GM12878 (cell line): ENCODE measurements around the gene HSPA2. TPM values are rescaled to one million over a fixed set of nuclear protein-coding genes. Genes with fewer than 3 reads are reported as not detected.

Source experiments
- IRF4 ChIP-seq: IDR thresholded peaks from 2 replicates; pipeline ENCODE4 v1.6.1; 2011; ENCODE audit warnings: low read depth, low read length
- LARP7 ChIP-seq: fragments of 450-650 bp; IDR thresholded peaks from 2 replicates; pipeline ENCODE4 v1.6.1; 2017; ENCODE audit warnings: mild to moderate bottlenecking
- MTA2 ChIP-seq: fragments of 450-650 bp; IDR thresholded peaks from 2 replicates; pipeline ENCODE4 v1.6.1; 2016; ENCODE audit warnings: low read depth, mild to moderate bottlenecking, moderate library complexity
- SIX5 ChIP-seq: IDR thresholded peaks from 2 replicates; pipeline ENCODE4 v1.6.1; 2011; ENCODE audit warnings: mild to moderate bottlenecking, low read depth, low read length, moderate library complexity; ENCODE audit not compliant: severe bottlenecking
- SREBF2 ChIP-seq: IDR thresholded peaks from 2 replicates; pipeline ENCODE4 v1.6.1; 2012; ENCODE audit warnings: mild to moderate bottlenecking, low read length
- TBL1XR1 ChIP-seq: IDR thresholded peaks from 2 replicates; pipeline ENCODE4 v1.6.1; 2012; ENCODE audit warnings: low read depth, low read length, improper control_type of control experiment
- TCF12 ChIP-seq: IDR thresholded peaks from 2 replicates; pipeline ENCODE4 v1.6.1; 2011; ENCODE audit warnings: low read depth, mild to moderate bottlenecking, low read length
- polyA plus RNA-seq, 11 experiments: library from polyadenylated mRNA; depleted of rRNA in 4 of 11; unstranded in 6 of 11; stranded (reverse) in 5 of 11; fragments of >200 nt; fragmentation: Nextera tagmentation in 4 of 11; fragmentation: Illumina TruSeq in 1 of 11; extraction: Ambion mirVana in 4 of 11; extraction: Trizol in 1 of 11; gene quantifications; 1 replicate in 1 of 11; 2 replicates in 10 of 11; pipeline versions ENCODE4 v1.2.1 to v1.2.3, GENCODE V29; 2011 to 2016; ENCODE audit warnings: inconsistent platforms in 2 of 11, missing spikeins in 2 of 11, low read depth in 1 of 11
- total RNA-seq, 4 experiments: library from RNA; depleted of rRNA in 3 of 4; stranded (reverse); fragments of >200 nt in 3 of 4; fragmentation: Illumina TruSeq in 1 of 4; extraction: Trizol in 1 of 4; gene quantifications; 2 replicates each; pipeline versions ENCODE4 v1.2.1 to v1.2.3, GENCODE V29; 2013 to 2021
- TF ChIP-seq, protein P1 (sequence below): fragments of 450-650 bp; formaldehyde crosslinking; IDR thresholded peaks from 2 replicates; pipeline ENCODE4 v1.4.0; 2022; ENCODE audit warnings: mild to moderate bottlenecking, moderate library complexity
- TF ChIP-seq, protein P2 (sequence below): IDR thresholded peaks from 2 replicates; pipeline ENCODE4 v1.6.1; 2011; ENCODE audit warnings: low read depth, low read length, improper control_type of control experiment, borderline replicate concordance
- TF ChIP-seq, protein P3 (sequence below): fragments of 450-650 bp; formaldehyde crosslinking; IDR thresholded peaks from 2 replicates; pipeline ENCODE4 v1.5.0; 2022; ENCODE audit warnings: mild to moderate bottlenecking, missing genetic modification characterization
- TF ChIP-seq, protein P4 (sequence below): fragments of 450-650 bp; IDR thresholded peaks from 2 replicates; pipeline ENCODE4 v1.6.1; 2017; ENCODE audit warnings: mild to moderate bottlenecking, low read depth, inconsistent platforms; ENCODE audit not compliant: poor library complexity, severe bottlenecking
- TF ChIP-seq, protein P5 (sequence below): fragments of 450-650 bp; IDR thresholded peaks from 2 replicates; pipeline ENCODE4 v1.6.1; 2018; ENCODE audit warnings: borderline replicate concordance, mild to moderate bottlenecking; ENCODE audit not compliant: partially characterized antibody

Gene HSPA2
- total and polyA plus RNA-seq, 10 of the 15 experiments (the other 5 are each of a cell fraction or from before 2014, with no cell fraction given) = 0.02 to 1.2 (median 0.65) TPM

DNA sequence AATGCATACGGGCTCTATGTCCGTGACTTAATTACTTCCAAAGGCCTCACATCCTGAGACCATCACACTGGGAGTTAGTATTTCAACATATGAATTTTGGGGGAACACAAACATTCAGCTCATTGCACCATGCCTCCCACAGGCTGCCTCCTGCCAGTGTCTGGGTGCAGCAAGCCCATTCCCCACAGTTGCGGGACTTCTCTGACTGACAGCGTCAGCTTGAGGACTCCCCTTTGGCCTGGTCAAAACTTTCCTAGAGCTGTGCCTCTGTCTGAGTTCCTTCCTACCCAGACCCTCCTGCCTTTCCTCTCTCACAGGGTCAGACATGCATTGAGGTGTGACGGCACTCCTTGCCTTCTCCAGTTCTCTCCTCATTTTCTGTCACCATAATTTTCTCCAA, 36.7 kb downstream of the HSPA2 start (continued):
- TF ChIP-seq, protein P1, sequence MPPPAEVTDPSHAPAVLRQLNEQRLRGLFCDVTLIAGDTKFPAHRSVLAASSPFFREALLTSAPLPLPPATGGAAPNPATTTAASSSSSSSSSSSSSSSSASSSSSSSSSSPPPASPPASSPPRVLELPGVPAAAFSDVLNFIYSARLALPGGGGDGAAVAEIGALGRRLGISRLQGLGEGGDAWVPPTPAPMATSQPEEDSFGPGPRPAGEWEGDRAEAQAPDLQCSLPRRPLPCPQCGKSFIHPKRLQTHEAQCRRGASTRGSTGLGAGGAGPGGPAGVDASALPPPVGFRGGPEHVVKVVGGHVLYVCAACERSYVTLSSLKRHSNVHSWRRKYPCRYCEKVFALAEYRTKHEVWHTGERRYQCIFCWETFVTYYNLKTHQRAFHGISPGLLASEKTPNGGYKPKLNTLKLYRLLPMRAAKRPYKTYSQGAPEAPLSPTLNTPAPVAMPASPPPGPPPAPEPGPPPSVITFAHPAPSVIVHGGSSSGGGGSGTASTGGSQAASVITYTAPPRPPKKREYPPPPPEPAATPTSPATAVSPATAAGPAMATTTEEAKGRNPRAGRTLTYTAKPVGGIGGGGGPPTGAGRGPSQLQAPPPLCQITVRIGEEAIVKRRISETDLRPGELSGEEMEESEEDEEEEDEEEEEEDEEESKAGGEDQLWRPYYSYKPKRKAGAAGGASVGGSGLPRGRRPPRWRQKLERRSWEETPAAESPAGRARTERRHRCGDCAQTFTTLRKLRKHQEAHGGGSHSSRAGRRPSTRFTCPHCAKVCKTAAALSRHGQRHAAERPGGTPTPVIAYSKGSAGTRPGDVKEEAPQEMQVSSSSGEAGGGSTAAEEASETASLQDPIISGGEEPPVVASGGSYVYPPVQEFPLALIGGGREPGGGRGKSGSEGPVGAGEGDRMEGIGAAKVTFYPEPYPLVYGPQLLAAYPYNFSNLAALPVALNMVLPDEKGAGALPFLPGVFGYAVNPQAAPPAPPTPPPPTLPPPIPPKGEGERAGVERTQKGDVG = no peak
- TF ChIP-seq, protein P2, sequence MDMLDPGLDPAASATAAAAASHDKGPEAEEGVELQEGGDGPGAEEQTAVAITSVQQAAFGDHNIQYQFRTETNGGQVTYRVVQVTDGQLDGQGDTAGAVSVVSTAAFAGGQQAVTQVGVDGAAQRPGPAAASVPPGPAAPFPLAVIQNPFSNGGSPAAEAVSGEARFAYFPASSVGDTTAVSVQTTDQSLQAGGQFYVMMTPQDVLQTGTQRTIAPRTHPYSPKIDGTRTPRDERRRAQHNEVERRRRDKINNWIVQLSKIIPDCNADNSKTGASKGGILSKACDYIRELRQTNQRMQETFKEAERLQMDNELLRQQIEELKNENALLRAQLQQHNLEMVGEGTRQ = no peak
- TF ChIP-seq IRF4 (no peak), MTA2 (no peak), SREBF2 (no peak), SIX5 (no peak), TCF12 (no peak), TBL1XR1 (no peak), LARP7 (no peak)
- TF ChIP-seq, protein P3, sequence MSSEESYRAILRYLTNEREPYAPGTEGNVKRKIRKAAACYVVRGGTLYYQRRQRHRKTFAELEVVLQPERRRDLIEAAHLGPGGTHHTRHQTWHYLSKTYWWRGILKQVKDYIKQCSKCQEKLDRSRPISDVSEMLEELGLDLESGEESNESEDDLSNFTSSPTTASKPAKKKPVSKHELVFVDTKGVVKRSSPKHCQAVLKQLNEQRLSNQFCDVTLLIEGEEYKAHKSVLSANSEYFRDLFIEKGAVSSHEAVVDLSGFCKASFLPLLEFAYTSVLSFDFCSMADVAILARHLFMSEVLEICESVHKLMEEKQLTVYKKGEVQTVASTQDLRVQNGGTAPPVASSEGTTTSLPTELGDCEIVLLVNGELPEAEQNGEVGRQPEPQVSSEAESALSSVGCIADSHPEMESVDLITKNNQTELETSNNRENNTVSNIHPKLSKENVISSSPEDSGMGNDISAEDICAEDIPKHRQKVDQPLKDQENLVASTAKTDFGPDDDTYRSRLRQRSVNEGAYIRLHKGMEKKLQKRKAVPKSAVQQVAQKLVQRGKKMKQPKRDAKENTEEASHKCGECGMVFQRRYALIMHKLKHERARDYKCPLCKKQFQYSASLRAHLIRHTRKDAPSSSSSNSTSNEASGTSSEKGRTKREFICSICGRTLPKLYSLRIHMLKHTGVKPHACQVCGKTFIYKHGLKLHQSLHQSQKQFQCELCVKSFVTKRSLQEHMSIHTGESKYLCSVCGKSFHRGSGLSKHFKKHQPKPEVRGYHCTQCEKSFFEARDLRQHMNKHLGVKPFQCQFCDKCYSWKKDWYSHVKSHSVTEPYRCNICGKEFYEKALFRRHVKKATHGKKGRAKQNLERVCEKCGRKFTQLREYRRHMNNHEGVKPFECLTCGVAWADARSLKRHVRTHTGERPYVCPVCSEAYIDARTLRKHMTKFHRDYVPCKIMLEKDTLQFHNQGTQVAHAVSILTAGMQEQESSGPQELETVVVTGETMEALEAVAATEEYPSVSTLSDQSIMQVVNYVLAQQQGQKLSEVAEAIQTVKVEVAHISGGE = no peak
- TF ChIP-seq, protein P4, sequence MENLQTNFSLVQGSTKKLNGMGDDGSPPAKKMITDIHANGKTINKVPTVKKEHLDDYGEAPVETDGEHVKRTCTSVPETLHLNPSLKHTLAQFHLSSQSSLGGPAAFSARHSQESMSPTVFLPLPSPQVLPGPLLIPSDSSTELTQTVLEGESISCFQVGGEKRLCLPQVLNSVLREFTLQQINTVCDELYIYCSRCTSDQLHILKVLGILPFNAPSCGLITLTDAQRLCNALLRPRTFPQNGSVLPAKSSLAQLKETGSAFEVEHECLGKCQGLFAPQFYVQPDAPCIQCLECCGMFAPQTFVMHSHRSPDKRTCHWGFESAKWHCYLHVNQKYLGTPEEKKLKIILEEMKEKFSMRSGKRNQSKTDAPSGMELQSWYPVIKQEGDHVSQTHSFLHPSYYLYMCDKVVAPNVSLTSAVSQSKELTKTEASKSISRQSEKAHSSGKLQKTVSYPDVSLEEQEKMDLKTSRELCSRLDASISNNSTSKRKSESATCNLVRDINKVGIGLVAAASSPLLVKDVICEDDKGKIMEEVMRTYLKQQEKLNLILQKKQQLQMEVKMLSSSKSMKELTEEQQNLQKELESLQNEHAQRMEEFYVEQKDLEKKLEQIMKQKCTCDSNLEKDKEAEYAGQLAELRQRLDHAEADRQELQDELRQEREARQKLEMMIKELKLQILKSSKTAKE = no peak
- TF ChIP-seq, protein P5, sequence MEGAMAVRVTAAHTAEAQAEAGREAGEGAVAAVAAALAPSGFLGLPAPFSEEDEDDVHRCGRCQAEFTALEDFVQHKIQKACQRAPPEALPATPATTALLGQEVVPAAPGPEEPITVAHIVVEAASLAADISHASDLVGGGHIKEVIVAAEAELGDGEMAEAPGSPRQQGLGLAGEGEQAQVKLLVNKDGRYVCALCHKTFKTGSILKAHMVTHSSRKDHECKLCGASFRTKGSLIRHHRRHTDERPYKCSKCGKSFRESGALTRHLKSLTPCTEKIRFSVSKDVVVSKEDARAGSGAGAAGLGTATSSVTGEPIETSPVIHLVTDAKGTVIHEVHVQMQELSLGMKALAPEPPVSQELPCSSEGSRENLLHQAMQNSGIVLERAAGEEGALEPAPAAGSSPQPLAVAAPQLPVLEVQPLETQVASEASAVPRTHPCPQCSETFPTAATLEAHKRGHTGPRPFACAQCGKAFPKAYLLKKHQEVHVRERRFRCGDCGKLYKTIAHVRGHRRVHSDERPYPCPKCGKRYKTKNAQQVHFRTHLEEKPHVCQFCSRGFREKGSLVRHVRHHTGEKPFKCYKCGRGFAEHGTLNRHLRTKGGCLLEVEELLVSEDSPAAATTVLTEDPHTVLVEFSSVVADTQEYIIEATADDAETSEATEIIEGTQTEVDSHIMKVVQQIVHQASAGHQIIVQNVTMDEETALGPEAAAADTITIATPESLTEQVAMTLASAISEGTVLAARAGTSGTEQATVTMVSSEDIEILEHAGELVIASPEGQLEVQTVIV = no peak
